Colonic mucosa (tissue), 4 donors: ENCODE measurements around the gene TMEM9B. TPM values are rescaled to one million over a fixed set of nuclear protein-coding genes. Genes with fewer than 3 reads are reported as not detected.

Experiments used
- DNase-seq: peaks from one replicate; pipeline ENCODE4 v3.0.0-alpha.2; 2020
- H3K27ac ChIP-seq: fragments of 200-600 bp; one replicate; pipeline ENCODE4 v1.8.0; 2021
- H3K27me3 ChIP-seq: fragments of 200-600 bp; one replicate; pipeline ENCODE4 v1.8.0; 2021
- H3K36me3 ChIP-seq: fragments of 200-600 bp; one replicate; pipeline ENCODE4 v1.8.0; 2021
- H3K4me1 ChIP-seq: fragments of 200-600 bp; one replicate; pipeline ENCODE4 v1.8.0; 2021; ENCODE audit warnings: mild to moderate bottlenecking
- H3K4me3 ChIP-seq: fragments of 200-600 bp; one replicate; pipeline ENCODE4 v1.8.0; 2021
- H3K9ac ChIP-seq, 2 donors: one replicate each; pipeline ENCODE4 v1.7.0; 2013; ENCODE audit warnings: control low read depth in 2 of 2, low read depth in 2 of 2, low read length in 2 of 2
- H3K9me3 ChIP-seq: fragments of 200-600 bp; one replicate; pipeline ENCODE4 v1.8.0; 2021
- CTCF ChIP-seq: fragments of 200-600 bp; IDR thresholded peaks from one replicate; pipeline ENCODE4 v1.8.0; 2022; ENCODE audit warnings: antibody characterized with exemption, mild to moderate bottlenecking
- intact Hi-C: fragments of 100-400 bp; cut with DNase I; formaldehyde crosslinking; loops from one replicate; pipeline ENCODE4 v1.14.1; 2022
- total RNA-seq, 2 donors: library from RNA; stranded (reverse); fragmentation: NEBNext Ultra II Directional in 1 of 2; extraction: Animal tissue kit (Norgen Biotek cat#: 25700) in 1 of 2; gene quantifications; one replicate each; pipeline ENCODE4 v1.2.1, GENCODE V29; 2021
- donor health status: healthy.
- donor health status: DM: no; HTN: no; CAD: no.
- donor health status: DM: no; HTN: no; CAD: no.

TMEM9B gene
- total RNA-seq, 2 donors from 2014 or later: 55.3 to 69.3 TPM

- no peaks in the 10 kb centered on the region for H3K36me3 ChIP-seq
- no peak for DNase-seq
- peaks cover 29% of the 10 kb centered on the region for H3K27me3 ChIP-seq
- peak overlapping the region; percentile 50 for H3K4me3 ChIP-seq
- H3K9me3 ChIP-seq: no peaks in the 10 kb centered on the region
- no peak overlapping the region for H3K27ac ChIP-seq
- peak overlapping the region in 1 of 2 donors; percentile 8 for H3K9ac ChIP-seq
- H3K4me1 ChIP-seq: peaks cover 2% of the 10 kb centered on the region
- intact Hi-C loops: no loop called here
- TF ChIP-seq CTCF: no peak
Measured at GRCh38 chr11:9004183-9004926, 40.1 kb upstream of the TMEM9B start.

GRCh38 chr11:9003573-9004182 lies 39.4 kb upstream of the TMEM9B start, which contains the start of gene NRIP3:
NRIP3 (minus strand) TSS chr11:9004001; CDS start chr11:9003935, 66 bp downstream.
- Histone ChIP-seq H3K4me1 (peaks cover 2% of the 10 kb centered on the region), H3K27ac (no peak within 1 kb of the TSS), H3K27me3 (peaks cover 29% of the 10 kb centered on the region), H3K4me3 (peak within 1 kb of the TSS; percentile 50), H3K9me3 (no peaks in the 10 kb centered on the region), H3K9ac (peak within 1 kb of the TSS; percentile 30 to 46), H3K36me3 (no peaks in the 10 kb centered on the region)
- intact Hi-C loops: no loop called here
- peak; percentile 74 for DNase-seq
- TF ChIP-seq CTCF: no peak

- Histone ChIP-seq H3K4me3 (peak overlapping the region; percentile 50), H3K9ac (peak overlapping the region; percentile 30 to 46), H3K9me3 (no peaks in the 10 kb centered on the region), H3K27me3 (peaks cover 29% of the 10 kb centered on the region), H3K36me3 (no peaks in the 10 kb centered on the region), H3K27ac (no peak overlapping the region), H3K4me1 (peaks cover 2% of the 10 kb centered on the region)
- no peak for DNase-seq
- intact Hi-C loops: no loop called here
- TF ChIP-seq CTCF: no peak
Measured at GRCh38 chr11:9002920-9003572, 38.8 kb upstream of the TMEM9B start.

- Histone ChIP-seq H3K27me3 (peaks cover 29% of the 10 kb centered on the region), H3K4me3 (no peak overlapping the region), H3K27ac (no peak overlapping the region), H3K4me1 (peaks cover 2% of the 10 kb centered on the region), H3K36me3 (no peaks in the 10 kb centered on the region), H3K9ac (no peak overlapping the region), H3K9me3 (no peaks in the 10 kb centered on the region)
- intact Hi-C loops: no loop called here
- no peak for TF ChIP-seq CTCF
- DNase-seq: no peak
Measured at GRCh38 chr11:9001736-9002135, 37.5 kb upstream of the TMEM9B start.

DNA sequence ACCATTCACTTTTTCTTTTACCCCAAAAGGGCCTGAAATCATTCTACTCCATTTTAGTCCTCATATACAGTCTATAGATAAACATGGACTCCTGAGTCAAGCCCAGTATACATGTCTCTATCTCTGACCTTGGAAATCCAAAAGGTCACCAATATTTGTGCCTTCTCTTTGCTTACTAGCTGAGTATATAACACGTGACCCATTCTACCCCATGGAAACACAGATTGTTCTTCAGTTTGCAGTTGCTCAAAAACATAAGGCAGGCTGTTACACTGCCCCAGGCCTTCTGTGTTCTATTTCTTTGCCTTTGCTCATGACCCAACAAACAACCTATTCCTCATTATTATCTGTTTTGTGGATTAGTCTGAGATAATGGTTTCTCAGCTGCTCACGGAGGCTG lies 33.8 kb upstream of the TMEM9B start:
- intact Hi-C loops: no loop called here
- Histone ChIP-seq H3K27me3 (peaks cover 9% of the 10 kb centered on the region), H3K9me3 (no peaks in the 10 kb centered on the region), H3K4me1 (no peaks in the 10 kb centered on the region), H3K4me3 (no peak overlapping the region), H3K9ac (no peak overlapping the region), H3K27ac (no peak overlapping the region), H3K36me3 (no peaks in the 10 kb centered on the region)
- TF ChIP-seq CTCF: no peak
- DNase-seq: no peak
